GM18951 (cell line): ENCODE data around the gene DPH2.

Experiments
- POLR2A ChIP-seq: IDR thresholded peaks from 4 replicates; pipeline ENCODE4 v1.6.1; 2011; ENCODE audit warnings: mild to moderate bottlenecking; ENCODE audit not compliant: insufficient read length, insufficient read depth; ENCODE audit errors: extremely low read depth
- in situ Hi-C: fragments of 300-500 bp; cut with MboI; formaldehyde crosslinking; loops from one replicate; pipeline ENCODE4 v1.12.0; 2022; ENCODE audit warnings: low sequenced_read_pairs, mixed read lengths, inconsistent platforms; ENCODE audit not compliant: unreplicated experiment

DPH2 gene

GRCh38 chr1:43949678-43950077, 20.1 kb upstream of the DPH2 start:
- no peak for TF ChIP-seq POLR2A
- in situ Hi-C loops = no loop called here

- no peak for TF ChIP-seq POLR2A
- in situ Hi-C loops = no loop called here
Measured at GRCh38 chr1:43951021-43951985, 18.5 kb upstream of the DPH2 start.

- in situ Hi-C loops = no loop called here
Measured at GRCh38 chr1:43952731-43953346, 17.0 kb upstream of the DPH2 start.

GRCh38 chr1:43953361-43953760, 16.4 kb upstream of the DPH2 start:
- in situ Hi-C loops = no loop called here
- TF ChIP-seq POLR2A = no peak

More at GRCh38 chr1:43952731-43953346, 17.0 kb upstream of the DPH2 start:
- TF ChIP-seq POLR2A = no peak

GRCh38 chr1:43954036-43954435, 15.8 kb upstream of the DPH2 start:
- no peak for TF ChIP-seq POLR2A
- in situ Hi-C loops = no loop called here

GRCh38 chr1:43956234-43956633, 13.6 kb upstream of the DPH2 start:
- in situ Hi-C loops = no loop called here
- no peak for TF ChIP-seq POLR2A

- TF ChIP-seq POLR2A = no peak
- in situ Hi-C loops = no loop called here
Measured at GRCh38 chr1:43957407-43958040, 12.3 kb upstream of the DPH2 start.

GRCh38 chr1:43958351-43959255, 11.2 kb upstream of the DPH2 start:
- in situ Hi-C loops = no loop called here
- TF ChIP-seq POLR2A = no peak

GRCh38 chr1:43960798-43961197, 9.0 kb upstream of the DPH2 start:
- no peak for TF ChIP-seq POLR2A
- in situ Hi-C loops = no loop called here

- no peak for TF ChIP-seq POLR2A
- in situ Hi-C loops = no loop called here
Measured at GRCh38 chr1:43961692-43962091, 8.1 kb upstream of the DPH2 start.

GRCh38 chr1:43962324-43962723, 7.5 kb upstream of the DPH2 start:
- in situ Hi-C loops = no loop called here
- TF ChIP-seq POLR2A = no peak

- in situ Hi-C loops = no loop called here
- no peak for TF ChIP-seq POLR2A
Measured at GRCh38 chr1:43963006-43963405, 6.8 kb upstream of the DPH2 start.
